HepG2 (cell line): ENCODE results near the gene ZNF235. TPM values are rescaled to one million over a fixed set of nuclear protein-coding genes. Genes with fewer than 3 reads are reported as not detected.

Source experiments
- ATAC-seq: fragments of 200-7000 bp; cut with Tn5 transposase; 3 replicates; pipeline ENCODE4 v1.9.1; 2020; ENCODE audit warnings: mild to moderate bottlenecking, moderate library complexity
- BruUV-seq: library from RNA; stranded (reverse); fragments of 400-500 nt; replicated peaks from 2 replicates; lab custom pipeline; 2021; lab: Mats Ljungman, UMichigan
- CTCF ChIA-PET: fragments of 300-600 bp; formaldehyde crosslinking; extraction: SDS; loops from one replicate; lab custom pipeline; 2021; ENCODE audit warnings: low total read pairs, inconsistent platforms, low intra/inter-chr PET ratio; lab: Yijun Ruan, JAX
- POLR2A ChIA-PET: fragments of 350-600 bp; sonication (Branson Sonifier 250); formaldehyde crosslinking; loops from one replicate; lab custom pipeline; 2020; ENCODE audit warnings: antibody characterized with exemption, inconsistent platforms; lab: Yijun Ruan, JAX
- DNase-seq: peaks from one replicate; pipeline ENCODE4 v3.0.0-alpha.2; 2015; ENCODE audit warnings: low spot score
- FAIRE-seq: peaks from 3 replicates; lab custom pipeline; 2011; peaks lifted over from hg19 to GRCh38; lab: Jason Lieb, UNC
- H2AFZ ChIP-seq: one replicate; pipeline ENCODE4 v1.6.1; 2011; ENCODE audit warnings: low read length, inconsistent platforms
- H3K27ac ChIP-seq: fragments of 300-600 bp; 3 replicates; pipeline ENCODE4 v1.8.0; 2011; ENCODE audit warnings: mixed run types, mild to moderate bottlenecking, mixed read lengths, low read length, inconsistent platforms; ENCODE audit not compliant: insufficient read depth; ENCODE audit errors: extremely low read length
- H3K27me3 ChIP-seq, 2 experiments: fragments of 200-600 bp in 1 of 2; 2 replicates in 1 of 2; 3 replicates in 1 of 2; pipeline versions ENCODE4 v1.6.0 to v1.8.0; 2011; ENCODE audit warnings: low read length in 2 of 2, mild to moderate bottlenecking in 2 of 2, moderate library complexity in 2 of 2, inconsistent platforms in 1 of 2; ENCODE audit not compliant: insufficient read depth in 2 of 2, control insufficient read depth in 1 of 2
- H3K36me3 ChIP-seq, 2 experiments: fragments of 200-600 bp in 1 of 2; replicated peaks in 1 of 2; 2 replicates in 1 of 2; 3 replicates in 1 of 2; pipeline versions ENCODE4 v1.5.1 to v1.8.0; 2011; ENCODE audit warnings: low read length in 2 of 2, inconsistent platforms in 1 of 2; ENCODE audit not compliant: insufficient read depth in 2 of 2, control insufficient read depth in 1 of 2
- H3K4me1 ChIP-seq: 2 replicates; pipeline ENCODE4 v1.5.1; 2012; ENCODE audit warnings: low read length, inconsistent platforms; ENCODE audit not compliant: insufficient read depth
- H3K4me2 ChIP-seq: 2 replicates; pipeline ENCODE4 v1.6.0; 2011; ENCODE audit warnings: low read depth, low read length, inconsistent platforms
- H3K4me3 ChIP-seq, 3 experiments: fragments of 200-600 bp in 1 of 3; sonication (generic), shearing (Covaris generic) in 1 of 3; replicated peaks in 1 of 3; 2 replicates each; pipeline ENCODE4 v1.5.1; 2011 to 2016; ENCODE audit warnings: low read length in 3 of 3, inconsistent platforms in 2 of 3, low read depth in 2 of 3, mild to moderate bottlenecking in 2 of 3, control low read depth in 1 of 3, mixed read lengths in 1 of 3; ENCODE audit not compliant: insufficient read depth in 1 of 3
- H3K79me2 ChIP-seq: one replicate; pipeline ENCODE4 v1.6.1; 2011; ENCODE audit warnings: low read length, inconsistent platforms; ENCODE audit not compliant: insufficient read depth
- H3K9ac ChIP-seq: 2 replicates; pipeline ENCODE4 v1.6.0; 2011; ENCODE audit warnings: mild to moderate bottlenecking, low read depth, low read length, inconsistent platforms; ENCODE audit not compliant: insufficient read depth
- H3K9me3 ChIP-seq: 2 replicates; pipeline ENCODE4 v1.5.1; 2012; ENCODE audit warnings: mild to moderate bottlenecking, low read length
- H4K20me1 ChIP-seq: 2 replicates; pipeline ENCODE4 v1.6.0; 2011; ENCODE audit warnings: inconsistent platforms, mild to moderate bottlenecking, low read length, moderate library complexity; ENCODE audit not compliant: insufficient read depth
- ATAD3A ChIP-seq: sonication (generic); formaldehyde crosslinking; IDR thresholded peaks from 2 replicates; pipeline ENCODE4 v1.4.0; 2020; ENCODE audit warnings: missing genetic modification reagents
- ATF3 ChIP-seq: sonication (generic); formaldehyde crosslinking; IDR thresholded peaks from 2 replicates; pipeline ENCODE4 v1.4.0; 2020; ENCODE audit warnings: missing genetic modification reagents
- CEBPB ChIP-seq: IDR thresholded peaks from 2 replicates; pipeline ENCODE4 v1.6.1; 2011; ENCODE audit warnings: low read depth, low read length, improper control_type of control experiment, borderline replicate concordance
- CENPX ChIP-seq: sonication (generic); formaldehyde crosslinking; IDR thresholded peaks from 2 replicates; pipeline ENCODE4 v1.9.0; 2021; ENCODE audit warnings: mild to moderate bottlenecking, missing genetic modification reagents, moderate library complexity
- DMTF1 ChIP-seq: sonication (generic); formaldehyde crosslinking; IDR thresholded peaks from 2 replicates; pipeline ENCODE4 v1.4.0; 2020; ENCODE audit warnings: mild to moderate bottlenecking, missing genetic modification reagents
- FOXO1 ChIP-seq: sonication (generic); formaldehyde crosslinking; IDR thresholded peaks from 2 replicates; pipeline ENCODE4 v1.4.0; 2020; ENCODE audit warnings: missing genetic modification reagents
- GABPA ChIP-seq, 2 experiments: IDR thresholded peaks; 2 replicates each; pipeline ENCODE4 v1.6.1; 2011 to 2016; ENCODE audit warnings: low read depth in 2 of 2, low read length in 1 of 2, missing biosample characterization in 1 of 2, missing genetic modification characterization in 1 of 2
- GFI1 ChIP-seq: sonication (generic); formaldehyde crosslinking; IDR thresholded peaks from 2 replicates; pipeline ENCODE4 v1.5.0; 2020; ENCODE audit warnings: missing genetic modification reagents, mild to moderate bottlenecking, borderline replicate concordance
- KAT8 ChIP-seq: IDR thresholded peaks from 2 replicates; pipeline ENCODE4 v1.6.1; 2016; ENCODE audit warnings: missing genetic modification reagents, missing compliant biosample characterization
- MNT ChIP-seq: fragments of 450-650 bp; IDR thresholded peaks from 2 replicates; pipeline ENCODE4 v1.6.1; 2016
- MXD4 ChIP-seq: IDR thresholded peaks from 2 replicates; pipeline ENCODE4 v1.6.1; 2016; ENCODE audit warnings: mild to moderate bottlenecking, missing biosample characterization, missing genetic modification reagents
- NFKBIZ ChIP-seq: IDR thresholded peaks from 2 replicates; pipeline ENCODE4 v1.6.1; 2018; ENCODE audit warnings: missing genetic modification reagents, missing compliant biosample characterization
- NR2F6 ChIP-seq, 2 experiments: IDR thresholded peaks; 2 replicates each; pipeline ENCODE4 v1.6.1; 2016; ENCODE audit warnings: antibody characterized with exemption in 1 of 2, mild to moderate bottlenecking in 1 of 2
- RBAK ChIP-seq: sonication (generic); formaldehyde crosslinking; IDR thresholded peaks from 2 replicates; pipeline ENCODE4 v1.5.1; 2020; ENCODE audit warnings: mild to moderate bottlenecking, missing genetic modification reagents
- ZBTB7B ChIP-seq: sonication (generic); formaldehyde crosslinking; IDR thresholded peaks from 2 replicates; pipeline ENCODE4 v1.4.0; 2020; ENCODE audit warnings: missing genetic modification reagents
- ZKSCAN8 ChIP-seq: IDR thresholded peaks from 2 replicates; pipeline ENCODE4 v1.6.1; 2016; ENCODE audit warnings: borderline replicate concordance, missing genetic modification reagents, missing compliant biosample characterization
- ZMAT3 ChIP-seq: sonication (generic); formaldehyde crosslinking; conservative IDR thresholded peaks from 2 replicates; pipeline ENCODE4 v1.7.0; 2021; ENCODE audit warnings: missing genetic modification reagents
- ZNF468 ChIP-seq: sonication (generic); formaldehyde crosslinking; IDR thresholded peaks from 2 replicates; pipeline ENCODE4 v1.8.0; 2022; ENCODE audit warnings: mild to moderate bottlenecking, moderate library complexity, missing genetic modification reagents
- ZNF773 ChIP-seq: sonication (generic); formaldehyde crosslinking; IDR thresholded peaks from 2 replicates; pipeline ENCODE4 v1.4.0; 2020; ENCODE audit warnings: missing genetic modification reagents, borderline replicate concordance
- WGBS: methylation state at CpG from one replicate; pipeline ENCODE4 v1.1.6; 2017; ENCODE audit warnings: low lambda C conversion rate; 5-methylcytosine and 5-hydroxymethylcytosine counted together
- in situ Hi-C: cut with HindIII; loops from 2 replicates; pipeline ENCODE4 v1.10.0; 2017; ENCODE audit warnings: low pct_unique_long_range_greater_than_20kb; ENCODE audit not compliant: extremely low pct_ligation_motif_present
- intact Hi-C: fragments of 100-400 bp; cut with micrococcal nuclease; formaldehyde crosslinking; loops from one replicate; pipeline ENCODE4 v1.10.0; 2022; ENCODE audit not compliant: unreplicated experiment
- polyA plus RNA-seq, 8 experiments: library from polyadenylated mRNA; depleted of rRNA in 3 of 8; stranded (reverse) in 7 of 8; unstranded in 1 of 8; fragments of >200 nt; fragmentation: Illumina TruSeq in 4 of 8; extraction: Trizol in 4 of 8; gene quantifications; 2 replicates each; pipeline versions ENCODE4 v1.2.1 to v1.2.3, GENCODE V29; 2011 to 2016; ENCODE audit warnings: low read depth in 4 of 8, missing spikeins in 1 of 8, mixed read lengths in 1 of 8; ENCODE audit not compliant: insufficient read depth in 1 of 8
- total RNA-seq, 5 experiments: library from RNA; depleted of rRNA; stranded (reverse); fragments of >200 nt; fragmentation: Illumina TruSeq; extraction: Trizol; gene quantifications; 2 replicates each; pipeline ENCODE4 v1.2.3, GENCODE V29; 2016; ENCODE audit warnings: low read depth in 1 of 5

Gene ZNF235
- total and polyA plus RNA-seq, 2 of the 13 experiments (the other 11 are each of a cell fraction or from before 2014, with no cell fraction given), result 4.8 to 5.5 TPM

GRCh38 chr19:44254496-44254895, 50.3 kb downstream of the ZNF235 start:
- H3K9ac ChIP-seq, result no peak overlapping the region
- no peaks in the 10 kb centered on the region for H3K36me3 ChIP-seq
- no peak overlapping the region for H3K4me3 ChIP-seq
- ATAC-seq, result peak; percentile 98
- no peaks in the 10 kb centered on the region for H4K20me1 ChIP-seq
- POLR2A ChIA-PET, result interaction anchor here (0.6 to 1.4 kb wide), 3 partner anchors 42 to 89 kb away, joined by 3 read pairs; partner anchors contain the start of genes ZNF226 and ZNF227
- H3K4me2 ChIP-seq, result peak overlapping the region; percentile 33
- intact Hi-C loops (loop anchor here (2.0 kb wide), 1 partner anchor 50 kb away; the partner anchor contains the start of gene ZNF235), in situ Hi-C loops (no loop called here)
- CTCF ChIA-PET, result no interaction called here
- peak; percentile 67 for FAIRE-seq
- H3K9me3 ChIP-seq, result peaks cover 35% of the 10 kb centered on the region
- DNase-seq, result peak; percentile 85
- H3K27ac ChIP-seq, result peak overlapping the region; percentile 54
- H2AFZ ChIP-seq, result no peak overlapping the region
- no TSS peak for BruUV-seq
- H3K27me3 ChIP-seq, result no peaks in the 10 kb centered on the region
- peaks cover 22% of the 10 kb centered on the region for H3K4me1 ChIP-seq
- WGBS, result 2% methylated on average over 2 of the region's 2 CpGs
- H3K79me2 ChIP-seq, result no peaks in the 10 kb centered on the region
- TF ChIP-seq ZBTB7B (no peak), ZNF468 (no peak), CEBPB (peak; percentile 86; the same call in 1 of the 2 replicates), RBAK (CRISPR knock-in tag) (no peak), ZNF773 (no peak), KAT8 (no peak), MNT (no peak), ZMAT3 (CRISPR knock-in tag) (no peak), DMTF1 (CRISPR knock-in tag) (no peak), MXD4 (CRISPR knock-in tag) (peak; percentile 34; the same call in 1 of the 2 replicates), FOXO1 (peak; percentile 50; the same call in 1 of the 2 replicates), GFI1 (CRISPR knock-in tag) (no peak), NR2F6 (IDR thresholded peaks at IDR 0.05) (peak; percentile 58), NR2F6 (CRISPR knock-in tag; IDR thresholded peaks at IDR 0.05) (peak; percentile 49; the same call in 1 of the 2 replicates), ATF3 (CRISPR knock-in tag) (no peak), ATAD3A (CRISPR knock-in tag) (no peak), NFKBIZ (CRISPR knock-in tag) (0 out of 2 replicates have a peak, but pooled peaks have one; percentile 46), CENPX (CRISPR knock-in tag) (no peak), GABPA (IDR thresholded peaks at IDR 0.05; ENCODE audit: low read depth, low read length) (no peak), GABPA (CRISPR knock-in tag; IDR thresholded peaks at IDR 0.05; ENCODE audit: low read depth) (peak; percentile 43; the same call in 1 of the 2 replicates), ZKSCAN8 (CRISPR knock-in tag) (no peak)
